ENCODE measurements around the gene KCTD6.

- no peak for TF ChIP-seq ZBTB33 (IDR thresholded peaks at IDR 0.05; ENCODE audit: extremely low read depth, insufficient replicate concordance, low read length)
- no peak for TF ChIP-seq POLR2A (IDR thresholded peaks at IDR 0.05; ENCODE audit: borderline replicate concordance, extremely low read depth, insufficient read depth, insufficient read length)
- no peak for TF ChIP-seq CTCF (IDR thresholded peaks at IDR 0.05 in 2 of 3, conservative IDR thresholded peaks at IDR 0.05 in 1 of 3; ENCODE audit: borderline replicate concordance in 1 of 3, insufficient read depth in 1 of 3, low read depth in 2 of 3, low read length in 2 of 3)
- TF ChIP-seq RAD21 (IDR thresholded peaks at IDR 0.05; ENCODE audit: low read depth): no peak
- no peak for TF ChIP-seq SRF (IDR thresholded peaks at IDR 0.05; ENCODE audit: low read depth)
- no peak for TF ChIP-seq ZFX (IDR thresholded peaks at IDR 0.05)
- TF ChIP-seq EZH2phosphoT487 (IDR thresholded peaks at IDR 0.05; ENCODE audit: borderline replicate concordance): no peak
- no peak for TF ChIP-seq EZH2 (IDR thresholded peaks at IDR 0.05)
- no peak for TF ChIP-seq ATF3 (IDR thresholded peaks at IDR 0.05)
- no peak for TF ChIP-seq CEBPB (IDR thresholded peaks at IDR 0.05; ENCODE audit: low read depth)
- no peak for TF ChIP-seq MAX (IDR thresholded peaks at IDR 0.05)
- TF ChIP-seq YY1 (IDR thresholded peaks at IDR 0.05; ENCODE audit: extremely low read depth, insufficient replicate concordance, low read depth, low read length): no peak
Observed at GRCh38 chr3:58530354-58530865, 38.5 kb downstream of the KCTD6 start.
